GM18907 (cell line): ENCODE data around the gene KEAP1.
A peak's percentile ranks its signal among the peaks of the same experiment; 100 is the strongest.

Experiments used
- ATAC-seq: cut with Tn5 transposase; IDR thresholded peaks from one replicate; pipeline ENCODE4 v1.9.1; 2021; ENCODE audit warnings: mild to moderate bottlenecking, moderate library complexity; ENCODE audit not compliant: unreplicated experiment

The KEAP1 gene

DNA sequence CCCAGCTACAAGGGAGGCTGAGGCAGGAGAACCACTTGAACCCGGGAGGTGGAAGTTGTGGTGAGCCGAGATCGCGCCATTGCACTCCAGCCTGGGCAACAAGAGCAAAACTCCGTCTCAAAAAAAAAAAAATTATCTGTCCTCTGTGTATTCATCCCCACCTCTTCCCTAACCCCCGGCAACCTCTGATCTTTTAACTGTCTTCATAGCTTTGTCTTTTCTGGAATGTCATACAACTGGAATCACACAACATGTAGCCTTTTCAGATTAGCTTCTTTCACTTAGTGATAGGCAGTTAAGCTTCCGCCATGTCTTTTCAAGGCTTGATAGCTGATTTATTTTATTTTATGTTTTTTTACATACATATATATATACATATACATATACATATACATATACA lies 22.5 kb upstream of the KEAP1 start:
- no peak for ATAC-seq

GRCh38 chr19:10523135-10523636 lies 20.0 kb upstream of the KEAP1 start:
- ATAC-seq = no peak

DNA sequence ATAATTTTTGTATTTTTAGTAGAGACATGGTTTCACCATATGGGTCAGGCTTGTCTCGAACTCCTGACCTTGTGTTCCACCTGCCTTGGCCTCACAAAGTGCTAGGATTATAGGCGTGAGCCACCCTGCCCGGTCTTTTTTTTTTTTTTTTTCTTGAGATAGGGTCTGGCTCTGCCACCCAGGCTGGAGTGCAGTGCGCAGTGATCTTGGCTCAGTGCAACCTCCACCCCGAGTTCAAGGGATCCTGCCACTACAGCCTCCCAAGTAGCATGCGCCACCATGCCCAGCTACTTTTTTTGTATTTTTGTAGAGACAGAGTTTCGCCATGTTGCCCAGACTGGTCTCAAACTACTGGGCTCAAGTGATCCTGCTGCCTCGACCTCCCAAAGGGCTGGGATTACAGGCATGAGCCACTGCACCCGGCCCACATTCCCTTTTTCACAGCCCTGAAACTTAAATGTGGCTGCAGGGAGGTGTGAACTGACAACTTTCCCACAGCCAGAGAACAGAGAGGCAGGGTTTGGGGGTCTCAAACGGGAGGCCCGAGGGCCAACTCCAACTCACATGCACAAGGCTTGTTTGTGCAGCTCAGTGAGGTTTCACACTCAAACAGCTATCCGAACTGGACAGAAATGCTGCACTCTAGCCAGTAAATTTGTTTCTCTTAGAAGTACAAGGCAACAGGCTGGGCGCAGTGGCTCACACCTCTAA lies 18.5 kb upstream of the KEAP1 start:
- no peak for ATAC-seq

GRCh38 chr19:10520652-10521318 lies 17.6 kb upstream of the KEAP1 start:
- no peak for ATAC-seq

- no peak for ATAC-seq
These were observed 16.3 kb upstream of the KEAP1 start for GRCh38 chr19:10519421-10519820.

DNA sequence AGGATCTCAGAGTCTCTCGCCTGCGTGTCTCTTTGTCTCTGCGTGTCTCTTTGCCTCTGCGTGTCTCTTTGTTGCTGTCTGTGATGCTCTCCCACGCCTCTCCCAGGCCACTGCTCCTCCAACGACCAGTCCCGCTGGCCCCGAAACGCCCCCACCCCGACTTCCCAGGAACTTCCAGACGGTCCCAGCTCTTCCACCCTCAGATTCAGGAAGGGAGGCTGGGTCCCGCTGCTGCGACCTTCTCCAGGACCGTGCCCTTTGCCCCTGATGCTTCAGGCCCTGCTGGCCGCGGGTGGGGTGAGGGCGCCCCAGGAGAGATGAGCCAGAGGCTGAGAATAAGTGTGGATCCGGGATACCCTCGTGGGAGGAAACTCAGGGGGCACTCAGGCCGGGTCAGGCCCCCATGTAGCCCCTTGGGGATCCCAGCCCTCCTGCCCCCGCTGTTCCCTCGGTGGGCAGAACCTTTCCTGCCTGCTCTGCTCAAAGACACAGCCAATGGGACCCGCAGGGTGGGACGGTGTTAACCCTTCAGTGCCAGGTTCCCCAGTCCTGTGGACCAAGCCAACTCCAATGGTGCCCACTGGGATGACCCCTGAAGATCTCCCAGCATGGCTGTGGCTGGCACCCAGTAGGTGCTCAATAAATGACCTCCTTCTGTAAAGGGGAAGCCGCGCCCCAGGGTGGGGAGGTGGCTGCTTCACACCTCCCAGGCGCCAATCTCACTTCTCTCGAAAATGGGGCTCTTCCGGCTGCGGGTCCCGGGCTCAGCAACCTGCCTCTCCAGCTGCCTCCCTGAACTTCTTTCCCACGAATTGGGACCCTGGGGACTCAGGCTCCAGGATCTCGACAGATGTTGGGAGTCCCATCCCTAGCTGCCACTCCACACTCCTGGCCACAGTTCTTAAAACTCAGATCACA lies 15.5 kb upstream of the KEAP1 start:
- no peak for ATAC-seq

GRCh38 chr19:10517760-10518443 lies 14.7 kb upstream of the KEAP1 start:
- ATAC-seq = no peak

- ATAC-seq = no peak
These were observed 14.2 kb upstream of the KEAP1 start, which contains the start of gene S1PR5 for GRCh38 chr19:10517361-10517759. TSS of gene S1PR5 (minus strand) at chr19:10517447. CDS start at chr19:10515011, 2,436 bp downstream.

GRCh38 chr19:10516671-10517286 lies 13.6 kb upstream of the KEAP1 start:
- no peak for ATAC-seq

GRCh38 chr19:10516064-10516385 lies 12.9 kb upstream of the KEAP1 start:
- ATAC-seq = no peak

- ATAC-seq = no peak
These were observed 11.3 kb upstream of the KEAP1 start for GRCh38 chr19:10514211-10515145.

DNA sequence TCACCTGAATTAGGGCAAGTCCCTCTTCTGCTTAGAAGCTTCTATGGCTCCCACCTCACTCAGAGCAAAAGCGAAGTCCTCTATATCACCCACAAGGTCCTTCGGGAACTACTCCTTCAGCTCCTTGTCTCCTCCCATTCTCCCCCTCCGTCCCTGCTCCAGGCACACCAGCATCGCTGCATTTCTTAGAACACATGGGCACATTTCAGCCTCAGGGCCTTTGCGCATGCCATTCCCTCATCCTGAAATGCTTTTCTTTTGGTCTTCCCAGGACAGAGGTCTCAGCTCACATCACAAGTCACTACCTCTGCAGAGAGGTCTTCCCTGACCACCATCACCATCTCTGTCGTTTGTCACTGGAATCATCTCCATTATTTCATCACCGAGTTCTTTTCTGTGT lies 10.1 kb upstream of the KEAP1 start:
- ATAC-seq = no peak

- no peak for ATAC-seq
These were observed 7.2 kb upstream of the KEAP1 start for GRCh38 chr19:10510301-10510802.

- no peak for ATAC-seq
These were observed 5.6 kb upstream of the KEAP1 start for GRCh38 chr19:10508707-10509106.

GRCh38 chr19:10508036-10508435 lies 4.9 kb upstream of the KEAP1 start:
- no peak for ATAC-seq

GRCh38 chr19:10505583-10506229 lies 2.5 kb upstream of the KEAP1 start:
- ATAC-seq = no peak

- peak; percentile 83 for ATAC-seq
These were observed 593 bp downstream of the KEAP1 start for GRCh38 chr19:10502524-10503001.

DNA sequence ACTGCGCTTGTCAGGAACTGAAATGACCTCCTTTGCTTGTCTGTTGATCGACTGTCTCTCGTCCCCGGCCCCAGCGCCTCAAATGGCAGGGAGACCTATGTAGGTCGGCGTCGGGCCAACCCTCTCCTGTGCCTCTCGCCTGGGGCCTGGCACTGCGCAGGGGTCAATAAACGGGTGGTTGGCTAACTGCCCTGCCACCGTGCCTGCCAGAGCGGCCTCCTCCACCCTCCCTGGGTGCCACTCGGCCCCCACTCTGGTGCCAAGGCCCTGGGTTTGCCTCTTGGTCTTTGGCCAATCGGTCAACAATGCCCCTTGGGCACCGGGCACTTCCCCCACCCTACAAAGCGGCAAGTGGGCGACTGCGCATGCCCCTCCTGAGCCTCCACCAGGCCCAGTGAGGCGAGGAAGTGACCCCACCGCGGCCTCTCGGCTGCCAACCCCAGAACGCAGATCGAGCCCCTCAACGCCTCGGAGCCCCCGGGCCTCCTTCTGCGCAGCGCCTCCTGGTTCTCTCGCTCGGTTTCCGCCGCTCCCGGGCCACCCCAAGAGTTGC lies 1.1 kb downstream of the KEAP1 start:
- ATAC-seq = peak; percentile 47
